Activated CD4-positive, alpha-beta T cell treated with anti-CD3 and anti-CD28 coated beads for 48 hours (primary cell): Measurements from ENCODE around the gene UNK.
A peak's percentile ranks its signal among the peaks of the same experiment; 100 is the strongest.
"Not testable (repeated sequence)": the region's sequence is repeated elsewhere in the genome, so short reads cannot be mapped to it uniquely, and the experiment has no call there.

Experiments used
- DNase-seq: peaks from one replicate; pipeline ENCODE4 v3.0.0-alpha.2; 2020

Gene UNK

GRCh38 chr17:75854881-75855309 lies 70.3 kb downstream of the UNK start:
- no peak for DNase-seq

DNA sequence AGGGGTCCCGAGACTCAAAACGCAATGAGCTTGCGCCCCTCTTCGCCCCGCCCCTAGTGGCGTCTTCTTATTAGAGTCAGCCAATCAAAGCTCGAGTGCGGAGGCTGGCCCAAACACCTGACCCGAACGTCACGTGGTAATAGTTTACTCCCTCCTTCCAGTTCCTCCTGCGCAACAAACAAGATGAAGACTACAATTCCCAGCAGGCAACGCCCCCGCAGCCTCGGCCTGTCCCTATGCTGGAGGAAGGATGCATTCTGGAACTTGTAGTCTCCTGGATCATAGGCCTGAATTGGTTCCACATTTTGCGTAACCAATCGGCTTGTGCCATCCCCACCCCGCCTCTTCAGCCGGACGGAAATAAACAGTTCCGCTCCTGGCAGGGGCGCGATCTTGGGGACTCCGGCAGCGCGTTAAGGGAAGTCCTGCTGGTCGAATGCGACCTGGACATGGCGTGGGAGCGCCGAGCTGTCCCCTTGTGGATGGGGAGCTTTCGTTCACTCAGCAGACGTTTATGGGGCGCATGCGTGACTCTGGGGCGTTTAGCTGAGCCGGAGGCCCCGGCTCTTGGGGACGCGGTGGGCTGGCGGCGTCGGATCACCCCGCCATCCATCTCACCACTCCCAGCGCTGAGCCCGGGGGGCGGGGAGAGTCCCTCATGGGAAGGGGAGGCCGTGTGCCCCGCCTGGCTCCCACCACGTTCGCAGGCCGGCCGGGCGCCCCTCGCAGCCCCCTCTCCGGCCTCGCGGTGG lies 70.9 kb downstream of the UNK start, which contains the start of gene WBP2:
Gene WBP2 (minus strand): TSS at position 26 of the 752 bp plus-strand sequence. CDS start 38 bp downstream, outside the sequence.
- peak; percentile 99 for DNase-seq

- DNase-seq = peak; percentile 24
Observed at GRCh38 chr17:75856062-75856756, 71.6 kb downstream of the UNK start.

DNA sequence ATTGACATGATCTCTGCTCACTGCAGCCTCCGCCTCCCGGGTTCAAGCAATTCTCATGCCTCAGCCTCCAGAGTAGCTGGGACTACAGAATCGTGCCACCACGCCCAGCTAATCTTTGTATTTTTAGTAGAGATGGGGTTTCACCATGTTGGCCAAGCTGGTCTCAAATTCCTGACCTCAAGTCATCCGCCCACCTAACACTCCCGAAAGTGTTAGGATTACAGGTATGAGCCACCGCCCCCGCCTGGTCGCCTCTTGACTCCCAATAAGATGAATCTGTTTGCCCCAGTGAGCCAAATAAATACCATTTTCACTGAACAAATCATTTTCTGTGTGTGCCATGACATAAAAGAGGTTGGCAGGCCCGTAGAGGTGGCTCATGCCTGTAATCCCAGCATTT lies 74.8 kb downstream of the UNK start:
- not testable (repeated sequence) for DNase-seq

- no peak for DNase-seq
Observed at GRCh38 chr17:75861927-75862317, 77.3 kb downstream of the UNK start.

DNA sequence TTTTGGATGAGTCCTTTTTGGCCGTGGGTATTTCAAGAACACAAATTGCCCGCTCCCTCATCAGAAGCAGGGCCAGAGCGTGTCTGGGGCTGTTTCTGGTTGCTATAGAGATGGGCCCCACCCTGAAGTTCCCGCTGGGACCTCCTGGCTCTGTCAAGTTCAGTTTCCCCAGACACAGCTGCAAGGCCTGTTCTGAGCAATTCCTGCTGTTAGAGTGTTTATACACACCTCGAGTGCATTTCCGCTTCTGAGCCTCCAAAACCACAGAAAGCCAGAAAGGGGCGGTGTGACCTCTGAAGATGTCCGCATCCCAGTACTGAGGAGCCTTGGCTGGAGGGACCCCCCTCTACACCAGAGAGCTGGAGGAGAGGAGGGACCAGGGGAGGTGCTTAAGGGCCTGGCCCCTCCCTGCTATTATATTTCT lies 79.9 kb downstream of the UNK start:
- DNase-seq = peak; percentile 54

- not testable (repeated sequence) for DNase-seq
Observed at GRCh38 chr17:75864887-75865286, 80.3 kb downstream of the UNK start.

DNA sequence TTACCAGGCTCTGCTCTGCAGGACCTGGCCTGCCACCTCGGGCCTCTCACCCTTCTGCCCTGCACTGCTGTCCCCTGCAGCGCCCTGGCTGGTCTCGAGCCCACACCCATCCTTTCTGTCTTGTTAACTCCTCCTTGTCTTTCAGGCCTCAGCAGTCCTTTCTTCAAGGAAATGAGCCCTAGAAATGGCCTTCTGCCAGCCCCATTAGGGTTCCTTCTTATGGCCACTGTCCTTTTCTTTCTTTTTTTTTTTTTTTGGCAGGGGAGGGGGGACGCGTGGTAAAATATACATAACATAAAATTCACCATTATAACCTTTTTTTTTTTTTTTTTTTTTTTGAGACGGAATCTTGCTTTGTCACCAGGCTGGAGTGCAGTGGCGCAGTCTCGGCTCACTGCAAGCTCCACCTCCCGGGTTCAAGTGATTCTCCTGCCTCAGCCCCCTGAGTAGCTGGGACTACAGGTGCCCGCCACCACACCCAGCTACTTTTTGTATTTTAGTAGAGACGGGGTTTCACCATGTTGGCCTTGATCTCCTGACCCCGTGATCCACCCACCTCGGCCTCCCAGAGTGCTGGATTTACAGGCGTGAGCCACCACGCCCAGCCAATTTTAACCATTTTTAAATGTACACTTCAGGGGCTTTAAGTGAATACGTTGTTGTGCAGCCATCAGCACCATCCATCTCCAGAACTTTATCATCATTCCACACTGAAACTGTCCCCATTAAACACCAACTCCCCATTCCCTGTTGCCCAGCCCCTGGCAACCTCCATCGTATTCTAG lies 81.0 kb downstream of the UNK start:
- not testable (repeated sequence) for DNase-seq

DNA sequence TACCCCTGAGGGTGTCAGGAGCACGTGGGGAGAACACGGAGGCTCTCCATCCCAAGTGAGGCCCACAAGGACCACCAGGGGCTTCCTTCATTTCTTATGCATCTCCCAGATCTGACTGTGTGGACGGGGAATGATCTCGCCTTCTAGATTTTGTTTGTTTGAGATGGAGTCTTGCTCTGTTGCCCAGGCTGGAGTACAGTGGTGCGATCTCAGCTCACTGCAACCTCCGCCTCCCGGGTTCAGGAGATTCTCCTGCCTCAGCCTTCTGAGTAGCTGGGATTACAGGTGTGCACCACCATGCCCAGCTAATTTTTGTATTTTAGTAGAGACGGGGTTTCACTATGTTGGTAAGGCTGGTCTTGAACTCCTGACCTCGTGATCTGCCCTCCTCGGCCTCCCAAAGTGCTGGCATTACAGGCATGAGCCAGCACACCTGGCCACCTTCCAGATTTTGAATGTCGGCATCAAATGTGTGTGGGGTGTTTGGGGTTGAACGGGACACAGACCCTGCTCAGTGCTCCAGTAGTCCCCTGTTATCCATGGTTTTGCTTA lies 84.2 kb downstream of the UNK start:
- not testable (repeated sequence) for DNase-seq

- no peak for DNase-seq
Observed at GRCh38 chr17:75869282-75870141, 84.9 kb downstream of the UNK start.

DNA sequence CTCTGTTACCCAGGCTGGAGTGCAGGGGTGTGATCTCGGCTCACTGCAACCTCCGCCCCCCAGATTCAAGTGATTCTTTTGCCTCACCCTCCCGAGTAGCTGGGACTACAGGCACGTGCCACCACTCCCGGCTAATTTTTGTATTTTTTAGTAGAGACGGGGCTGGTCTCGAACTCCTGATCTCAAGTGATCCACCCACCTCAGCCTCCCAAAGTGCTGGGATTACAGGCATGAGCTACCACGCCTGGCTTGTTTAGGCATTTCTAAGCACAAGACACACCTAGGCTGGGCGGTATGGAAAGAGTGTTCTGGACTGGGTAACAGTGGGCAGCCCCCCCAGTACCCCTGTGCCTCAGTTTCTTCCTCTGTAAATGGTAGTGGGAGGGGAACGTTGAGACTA lies 85.6 kb downstream of the UNK start:
- DNase-seq = not testable (repeated sequence)

- peak; percentile 49 for DNase-seq
Observed at GRCh38 chr17:75872434-75873351, 88.1 kb downstream of the UNK start.

DNA sequence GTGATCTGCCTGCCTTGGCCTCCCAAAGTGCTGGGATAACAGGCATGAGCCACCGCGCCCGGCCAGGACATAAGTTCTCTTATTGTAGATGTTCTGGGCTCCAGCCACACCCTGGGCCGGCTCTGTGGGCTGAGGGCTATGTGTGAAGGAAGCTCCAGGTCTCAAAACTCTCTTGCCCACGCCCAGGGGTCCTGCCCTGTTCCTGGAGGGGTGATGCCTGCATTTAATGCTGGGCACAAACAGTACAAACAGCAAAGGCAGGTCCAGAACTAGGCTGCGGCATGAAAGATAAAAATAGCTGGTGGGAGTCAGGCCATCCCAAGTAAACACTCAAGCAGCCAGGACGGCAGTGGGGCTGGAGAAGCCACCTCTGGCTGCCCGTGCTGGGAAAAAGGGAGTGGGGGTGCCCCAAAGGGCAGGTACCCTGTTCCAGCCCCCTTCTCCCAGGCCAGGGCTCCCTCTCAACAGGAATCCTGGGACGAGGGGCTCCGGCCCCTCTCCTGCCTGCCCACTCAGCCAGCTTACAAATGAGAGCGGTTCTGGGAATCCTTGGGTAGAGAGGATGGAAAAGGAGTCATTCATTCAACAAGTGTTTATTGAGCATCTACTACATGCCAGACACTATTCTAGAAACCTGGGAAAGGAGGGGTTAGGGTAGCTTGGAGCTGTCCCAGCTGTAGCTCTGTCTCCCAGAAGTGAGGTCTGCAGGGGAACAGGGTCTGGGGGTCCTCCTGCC lies 89.1 kb downstream of the UNK start:
- no peak for DNase-seq

GRCh38 chr17:75874323-75875181 lies 89.9 kb downstream of the UNK start:
- DNase-seq = no peak
